Measurements from ENCODE around the gene IMMP2L. TPM values are rescaled to one million over a fixed set of nuclear protein-coding genes. Genes with fewer than 3 reads are reported as not detected.

Gene IMMP2L
- total RNA-seq, 1 donor from 2014 or later = 21.5 TPM

DNA sequence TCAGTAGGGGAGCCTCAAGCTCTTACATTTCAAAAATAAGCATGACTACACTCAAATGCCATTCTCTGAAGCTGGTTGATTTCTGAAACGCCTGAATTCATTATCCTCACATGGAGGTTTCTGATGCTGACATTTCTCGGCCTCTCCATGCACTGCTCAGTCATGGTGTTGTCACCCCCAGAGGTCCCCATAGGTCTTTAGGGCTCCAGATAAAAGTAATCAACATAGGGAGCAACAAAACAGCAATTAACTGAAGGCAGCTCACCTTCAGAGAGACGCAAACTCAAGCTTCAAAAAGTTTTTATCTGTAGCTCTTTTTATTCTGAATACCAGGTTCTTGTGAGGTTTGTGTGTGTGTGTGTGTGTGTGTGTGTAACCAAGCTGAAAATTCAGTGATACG lies 694.5 kb downstream of the IMMP2L start:
- H3K9me3 ChIP-seq (ENCODE audit: low read depth) = no peaks in the 10 kb centered on the region
- no peaks in the 10 kb centered on the region for H3F3A ChIP-seq (ENCODE audit: low read depth)
- no peak overlapping the region for H3K9ac ChIP-seq
- no peaks in the 10 kb centered on the region for H3K27me3 Mint-ChIP-seq (ENCODE audit: insufficient read depth, low read depth)
- H4K20me1 ChIP-seq (ENCODE audit: low read depth) = no peaks in the 10 kb centered on the region
- H3K9me3 Mint-ChIP-seq = peaks cover 13% of the 10 kb centered on the region
- H3K4me1 ChIP-seq = no peaks in the 10 kb centered on the region
- no peaks in the 10 kb centered on the region for H3K36me3 Mint-ChIP-seq
- H3K4me3 Mint-ChIP-seq = no peak overlapping the region
- no peak overlapping the region for H3K27ac ChIP-seq
- no peaks in the 10 kb centered on the region for H3K27me3 ChIP-seq
- no peak overlapping the region for H3K4me3 ChIP-seq
- H3K36me3 ChIP-seq = no peaks in the 10 kb centered on the region
- H3K79me2 ChIP-seq (ENCODE audit: low read depth) = no peaks in the 10 kb centered on the region
- DNase-seq (ENCODE audit: low spot score) = no peak
- TF ChIP-seq CTCF (IDR thresholded peaks at IDR 0.05) = no peak
- TF ChIP-seq EZH2phosphoT487 (IDR thresholded peaks at IDR 0.05) = no peak
- TF ChIP-seq EZH2 (IDR thresholded peaks at IDR 0.05) = no peak
- H2AFZ ChIP-seq (replicated peaks) = no peak overlapping the region
- H3K4me2 ChIP-seq = no peak overlapping the region
- peak overlapping the region; percentile 95 for H3K27ac Mint-ChIP-seq
- H3K4me1 Mint-ChIP-seq = peaks cover 10% of the 10 kb centered on the region

DNA sequence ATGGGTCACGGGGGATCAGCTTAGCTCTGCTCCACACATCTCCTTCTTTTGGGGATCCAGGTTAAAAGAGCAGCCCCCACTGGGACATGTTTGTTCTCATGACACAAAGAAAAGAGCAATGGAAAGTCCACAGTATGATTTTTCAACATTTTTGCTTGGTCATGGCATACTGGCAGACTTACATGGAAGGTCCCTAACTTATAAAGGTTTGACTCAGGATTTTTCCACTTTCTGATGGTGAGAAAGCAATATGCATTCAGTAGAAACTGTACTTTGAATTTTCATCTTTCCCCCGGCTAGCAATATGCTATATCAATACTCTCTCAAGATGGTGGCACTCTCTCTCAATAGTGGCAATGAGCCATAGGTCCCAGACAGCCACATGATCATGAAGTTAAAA lies 699.0 kb downstream of the IMMP2L start:
- no peaks in the 10 kb centered on the region for H3K9me3 ChIP-seq (ENCODE audit: low read depth)
- H3F3A ChIP-seq (ENCODE audit: low read depth) = no peaks in the 10 kb centered on the region
- H3K4me1 ChIP-seq = no peaks in the 10 kb centered on the region
- TF ChIP-seq EZH2 (IDR thresholded peaks at IDR 0.05) = no peak
- TF ChIP-seq CTCF (IDR thresholded peaks at IDR 0.05) = no peak
- no peak for TF ChIP-seq EZH2phosphoT487 (IDR thresholded peaks at IDR 0.05)
- no peaks in the 10 kb centered on the region for H3K79me2 ChIP-seq (ENCODE audit: low read depth)
- no peak overlapping the region for H2AFZ ChIP-seq (replicated peaks)
- H3K36me3 ChIP-seq = no peaks in the 10 kb centered on the region
- no peak overlapping the region for H3K27ac ChIP-seq
- Mint-ChIP-seq H3K27me3 (ENCODE audit: insufficient read depth, low read depth) (no peaks in the 10 kb centered on the region), H3K27ac (no peak overlapping the region), H3K36me3 (no peaks in the 10 kb centered on the region), H3K4me1 (peaks cover 8% of the 10 kb centered on the region), H3K4me3 (no peak overlapping the region), H3K9me3 (peaks cover 13% of the 10 kb centered on the region)
- no peak overlapping the region for H3K9ac ChIP-seq
- no peak for DNase-seq (ENCODE audit: low spot score)
- no peaks in the 10 kb centered on the region for H4K20me1 ChIP-seq (ENCODE audit: low read depth)
- no peaks in the 10 kb centered on the region for H3K27me3 ChIP-seq
- H3K4me2 ChIP-seq = no peak overlapping the region
- H3K4me3 ChIP-seq = no peak overlapping the region

DNA sequence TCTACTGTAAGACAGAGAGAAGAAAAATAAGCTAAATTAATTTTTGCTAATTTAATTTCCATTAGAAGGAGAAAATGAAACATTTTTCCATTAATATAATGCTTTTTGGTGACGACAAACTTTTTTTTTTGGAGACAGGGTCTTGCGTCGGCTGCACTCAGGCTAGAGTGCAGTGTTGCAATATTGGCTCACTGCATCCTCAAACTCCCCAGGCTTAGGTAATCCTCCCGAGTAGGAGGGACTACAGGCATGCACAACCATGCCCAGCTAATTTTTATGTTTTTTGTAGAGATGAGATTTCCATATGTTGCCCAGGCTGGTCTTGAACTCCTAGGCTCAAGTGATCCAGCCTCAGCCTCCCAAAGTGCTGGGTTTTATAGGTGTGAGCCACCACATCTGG lies 701.1 kb downstream of the IMMP2L start:
- Histone ChIP-seq H3K36me3 (no peaks in the 10 kb centered on the region), H3K4me2 (no peak overlapping the region), H3K4me3 (no peak overlapping the region), H4K20me1 (ENCODE audit: low read depth) (no peaks in the 10 kb centered on the region), H3F3A (ENCODE audit: low read depth) (no peaks in the 10 kb centered on the region), H3K9me3 (ENCODE audit: low read depth) (no peaks in the 10 kb centered on the region), H3K4me1 (peaks cover 3% of the 10 kb centered on the region), H2AFZ (replicated peaks) (no peak overlapping the region), H3K27me3 (no peaks in the 10 kb centered on the region), H3K27ac (no peak overlapping the region), H3K9ac (no peak overlapping the region), H3K79me2 (ENCODE audit: low read depth) (no peaks in the 10 kb centered on the region)
- Mint-ChIP-seq H3K9me3 (peaks cover 3% of the 10 kb centered on the region), H3K27ac (no peak overlapping the region), H3K4me3 (no peak overlapping the region), H3K4me1 (peaks cover 8% of the 10 kb centered on the region), H3K36me3 (no peaks in the 10 kb centered on the region), H3K27me3 (ENCODE audit: insufficient read depth, low read depth) (no peaks in the 10 kb centered on the region)
- TF ChIP-seq EZH2 (IDR thresholded peaks at IDR 0.05) = no peak
- no peak for TF ChIP-seq CTCF (IDR thresholded peaks at IDR 0.05)
- no peak for TF ChIP-seq EZH2phosphoT487 (IDR thresholded peaks at IDR 0.05)
- no peak for DNase-seq (ENCODE audit: low spot score)
